ENCODE data around the gene KCNQ2.

KCNQ2 gene

DNA sequence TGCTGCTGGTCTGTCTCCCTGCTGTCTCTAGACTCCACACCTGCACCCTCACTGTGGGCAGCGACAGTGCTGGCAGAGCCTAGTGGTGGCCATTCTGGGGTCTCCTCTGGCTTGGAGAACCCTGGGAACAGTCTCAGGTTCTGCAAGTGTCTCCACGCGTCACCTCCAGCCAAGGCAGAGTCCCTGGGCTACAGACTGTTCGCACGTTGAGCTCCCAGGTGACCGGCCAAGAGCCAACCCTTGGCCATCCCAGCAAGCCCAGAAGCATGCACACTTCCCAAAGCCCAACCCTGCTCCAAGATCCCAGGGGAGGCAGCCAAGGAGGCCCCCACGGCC, 21.6 kb upstream of the KCNQ2 start:
- no peak for FAIRE-seq
- no peak for TF ChIP-seq POLR2A (IDR thresholded peaks at IDR 0.05; ENCODE audit: low read depth, low read length)
- TF ChIP-seq POLR2AphosphoS5 (IDR thresholded peaks at IDR 0.05; ENCODE audit: low read depth, low read length), result no peak
- TF ChIP-seq TAF1 (IDR thresholded peaks at IDR 0.05; ENCODE audit: borderline replicate concordance, low read depth, low read length), result no peak
- no peak for DNase-seq (ENCODE audit: insufficient read length)

DNA sequence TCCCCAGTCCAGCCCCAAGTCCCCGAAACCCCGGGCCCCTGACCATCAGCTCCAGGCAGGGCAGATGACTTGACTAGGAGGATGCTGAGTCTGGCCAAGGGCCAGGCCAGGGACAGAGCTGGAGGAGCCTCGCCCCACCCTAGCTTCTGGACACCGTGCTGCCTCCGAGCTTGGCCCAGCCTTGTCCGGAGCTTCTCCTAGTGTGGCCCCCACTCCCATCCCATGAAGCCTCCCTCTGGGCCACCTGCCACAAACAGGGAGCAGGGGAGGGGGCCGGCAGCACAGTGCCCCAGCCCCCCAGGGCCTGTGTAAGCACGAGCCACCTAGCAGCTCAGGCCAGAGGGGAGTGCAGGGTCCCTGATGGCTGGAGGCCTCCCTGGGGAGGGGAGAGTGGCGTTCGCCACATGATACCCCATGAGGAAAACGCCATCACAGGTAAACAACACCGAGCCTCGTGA, 21.1 kb upstream of the KCNQ2 start:
- TF ChIP-seq TAF1 (IDR thresholded peaks at IDR 0.05; ENCODE audit: borderline replicate concordance, low read depth, low read length) (no peak), POLR2AphosphoS5 (IDR thresholded peaks at IDR 0.05; ENCODE audit: low read depth, low read length) (no peak), POLR2A (IDR thresholded peaks at IDR 0.05; ENCODE audit: low read depth, low read length) (no peak)
- no peak for FAIRE-seq
- no peak for DNase-seq (ENCODE audit: insufficient read length)

DNA sequence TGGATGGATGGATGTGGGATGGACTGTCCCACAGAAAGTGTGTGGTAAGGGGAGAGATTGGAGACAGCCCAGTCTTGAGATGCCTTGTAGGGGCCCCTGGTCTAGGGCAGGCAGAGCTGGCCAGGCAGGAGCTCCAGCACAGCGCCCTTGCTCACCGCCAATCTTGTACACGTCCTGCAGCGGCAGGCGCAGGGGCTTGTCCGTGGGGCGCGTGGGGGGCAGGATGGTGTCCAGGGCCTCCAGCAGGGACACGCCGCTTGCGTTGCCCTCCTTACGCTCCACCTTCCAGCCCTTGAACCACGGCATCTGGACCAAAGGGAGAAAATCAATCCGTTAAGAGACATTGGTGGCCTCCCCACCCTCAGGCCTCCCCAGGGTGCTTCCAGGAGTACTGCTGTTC, 20.5 kb upstream of the KCNQ2 start:
- FAIRE-seq (no peak), DNase-seq (ENCODE audit: insufficient read length) (no peak)

DNA sequence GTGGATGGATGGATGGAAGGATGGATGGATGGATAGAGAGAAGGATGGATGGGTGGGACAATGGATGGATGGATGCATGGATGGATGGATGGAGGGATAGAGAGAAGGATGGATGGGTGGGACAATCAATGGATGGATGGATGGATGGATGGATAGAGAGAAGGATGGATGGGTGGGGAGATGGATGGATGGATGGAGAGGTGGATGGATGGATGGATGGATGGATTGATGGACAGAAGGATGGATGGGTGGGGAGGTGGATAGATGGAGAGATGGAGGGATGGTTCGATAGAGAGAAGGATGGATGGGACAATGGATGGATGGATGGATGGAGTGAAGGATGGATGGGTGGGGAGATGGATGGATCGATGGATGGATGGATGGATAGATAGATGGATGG, 20.1 kb upstream of the KCNQ2 start:
- DNase-seq (ENCODE audit: insufficient read length) (no peak), FAIRE-seq (no peak)
- no peak for TF ChIP-seq TAF1 (IDR thresholded peaks at IDR 0.05; ENCODE audit: borderline replicate concordance, low read depth, low read length)
- no peak for TF ChIP-seq POLR2A (IDR thresholded peaks at IDR 0.05; ENCODE audit: low read depth, low read length)
- TF ChIP-seq POLR2AphosphoS5 (IDR thresholded peaks at IDR 0.05; ENCODE audit: low read depth, low read length), result no peak

More for the DNA sequence above, 20.5 kb upstream of the KCNQ2 start:
- TF ChIP-seq TAF1 (IDR thresholded peaks at IDR 0.05; ENCODE audit: borderline replicate concordance, low read depth, low read length), result no peak
- TF ChIP-seq POLR2AphosphoS5 (IDR thresholded peaks at IDR 0.05; ENCODE audit: low read depth, low read length), result no peak
- no peak for TF ChIP-seq POLR2A (IDR thresholded peaks at IDR 0.05; ENCODE audit: low read depth, low read length)

DNA sequence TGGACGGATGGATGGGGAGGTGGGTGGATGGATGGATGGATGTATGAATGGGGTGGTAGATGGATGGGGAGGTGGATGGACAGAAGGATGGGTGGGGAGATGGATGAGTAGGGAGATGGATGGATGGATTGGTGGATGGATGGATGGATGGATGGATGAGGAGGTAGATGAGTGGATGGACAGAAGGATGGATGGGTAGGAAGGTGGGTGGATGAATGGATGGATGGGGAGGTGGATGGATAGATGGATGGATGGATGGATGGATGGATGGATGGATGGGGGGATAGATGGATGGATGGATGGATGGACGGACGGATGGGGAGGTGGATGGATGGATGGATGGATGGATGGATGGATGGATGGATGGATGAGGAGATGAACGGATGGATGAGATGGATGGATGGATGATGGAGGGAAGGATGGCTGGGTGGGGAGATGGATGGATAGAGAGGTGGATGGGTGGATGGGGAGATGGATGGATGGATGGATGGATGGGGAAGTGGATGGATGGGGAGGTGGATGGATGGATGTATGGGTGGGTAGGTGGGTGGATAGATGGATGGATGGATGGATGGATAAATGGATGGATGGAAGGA, 19.3 kb upstream of the KCNQ2 start:
- DNase-seq (ENCODE audit: insufficient read length) (no peak), FAIRE-seq (no peak)
- TF ChIP-seq TAF1 (IDR thresholded peaks at IDR 0.05; ENCODE audit: borderline replicate concordance, low read depth, low read length) (no peak), POLR2AphosphoS5 (IDR thresholded peaks at IDR 0.05; ENCODE audit: low read depth, low read length) (no peak), POLR2A (IDR thresholded peaks at IDR 0.05; ENCODE audit: low read depth, low read length) (no peak)

DNA sequence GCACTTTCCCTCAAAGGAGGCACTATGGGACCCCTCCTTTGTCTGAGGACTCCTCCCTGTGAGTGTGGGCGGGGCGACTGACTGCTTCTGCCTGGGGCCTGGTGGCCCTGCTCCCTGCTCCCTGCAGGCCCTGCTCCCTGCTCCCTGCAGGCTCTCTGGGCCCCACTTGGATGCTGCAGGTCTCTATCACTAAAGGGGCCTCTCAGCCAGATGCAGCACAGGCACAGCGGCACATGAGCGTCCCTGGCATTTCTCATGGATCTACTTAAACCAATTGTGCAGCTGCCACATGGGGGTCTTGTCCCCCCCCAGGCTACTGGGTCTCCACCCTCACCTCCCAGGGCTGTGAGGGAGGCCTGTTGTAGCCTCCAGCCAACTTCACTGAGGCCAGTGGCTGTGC, 18.6 kb upstream of the KCNQ2 start:
- DNase-seq (ENCODE audit: insufficient read length), result no peak
- TF ChIP-seq POLR2AphosphoS5 (IDR thresholded peaks at IDR 0.05; ENCODE audit: low read depth, low read length), result no peak
- no peak for FAIRE-seq

DNA sequence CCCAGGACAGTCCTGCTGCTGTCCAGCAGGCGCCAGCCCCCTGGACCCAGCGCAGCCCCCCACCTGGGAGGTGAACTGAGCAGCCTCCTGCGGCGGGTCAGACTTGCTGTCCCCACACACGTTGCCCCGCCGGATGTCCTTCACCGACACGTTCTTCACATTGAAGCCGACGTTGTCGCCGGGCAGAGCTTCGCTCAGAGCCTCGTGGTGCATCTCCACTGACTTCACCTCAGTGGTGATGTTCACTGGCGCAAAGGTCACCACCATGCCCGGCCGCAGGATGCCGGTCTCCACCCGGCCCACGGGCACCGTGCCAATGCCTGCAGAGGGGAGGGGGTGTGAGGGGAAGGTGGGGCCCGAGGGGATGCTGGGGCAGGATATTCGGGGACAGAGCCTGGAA, 18.0 kb upstream of the KCNQ2 start:
- FAIRE-seq (no peak), DNase-seq (ENCODE audit: insufficient read length) (no peak)
- TF ChIP-seq POLR2A (IDR thresholded peaks at IDR 0.05; ENCODE audit: low read depth, low read length) (no peak), TAF1 (IDR thresholded peaks at IDR 0.05; ENCODE audit: borderline replicate concordance, low read depth, low read length) (no peak), POLR2AphosphoS5 (IDR thresholded peaks at IDR 0.05; ENCODE audit: low read depth, low read length) (no peak)

DNA sequence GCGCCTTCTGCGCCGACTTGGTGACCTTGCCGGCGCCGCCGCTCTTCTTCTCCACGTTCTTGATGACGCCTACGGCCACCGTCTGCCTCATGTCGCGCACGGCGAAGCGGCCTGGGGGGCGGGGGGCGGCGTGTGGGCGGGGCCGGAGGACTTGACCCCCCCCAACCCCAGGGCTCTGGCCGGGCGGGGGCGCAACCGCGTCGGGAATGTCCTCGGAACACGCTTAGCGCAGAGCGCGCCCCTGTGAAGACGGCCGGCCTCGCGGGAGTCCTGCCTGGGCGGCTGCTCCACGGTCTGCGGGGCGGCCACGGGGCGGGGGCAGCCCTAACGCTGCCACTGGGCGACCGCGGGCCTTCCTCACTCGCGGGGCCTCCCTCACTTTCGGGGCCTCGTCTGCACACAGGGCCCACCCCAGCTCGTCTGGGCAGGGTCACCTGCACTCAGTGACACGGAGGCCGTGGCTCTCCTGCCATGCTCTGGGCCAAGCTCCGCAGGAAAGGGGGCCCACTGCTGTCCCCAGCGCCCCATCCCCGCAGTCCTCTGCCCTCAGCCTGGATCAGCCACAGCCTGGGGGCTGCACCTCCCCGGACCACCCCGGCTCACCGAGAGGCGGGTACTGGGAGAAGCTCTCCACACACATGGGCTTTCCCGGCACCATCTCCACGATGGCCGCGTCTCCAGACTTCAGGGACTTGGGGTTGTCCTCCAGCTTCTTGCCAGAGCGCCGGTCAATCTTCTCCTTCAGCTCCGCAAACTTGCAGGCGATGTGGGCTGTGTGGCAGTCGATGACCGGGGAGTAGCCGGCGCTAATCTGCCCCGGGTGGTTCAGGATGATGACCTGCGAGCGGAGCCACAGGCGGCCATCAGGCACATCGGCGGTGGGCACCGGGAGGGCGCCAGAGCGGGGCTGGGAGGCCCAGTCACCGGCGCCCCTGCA, 16.1 kb upstream of the KCNQ2 start:
- no peak for TF ChIP-seq POLR2AphosphoS5 (IDR thresholded peaks at IDR 0.05; ENCODE audit: low read depth, low read length)
- TF ChIP-seq POLR2A (IDR thresholded peaks at IDR 0.05; ENCODE audit: low read depth, low read length), result no peak
- TF ChIP-seq TAF1 (IDR thresholded peaks at IDR 0.05; ENCODE audit: borderline replicate concordance, low read depth, low read length), result no peak
- DNase-seq (ENCODE audit: insufficient read length) (no peak), FAIRE-seq (no peak)

DNA sequence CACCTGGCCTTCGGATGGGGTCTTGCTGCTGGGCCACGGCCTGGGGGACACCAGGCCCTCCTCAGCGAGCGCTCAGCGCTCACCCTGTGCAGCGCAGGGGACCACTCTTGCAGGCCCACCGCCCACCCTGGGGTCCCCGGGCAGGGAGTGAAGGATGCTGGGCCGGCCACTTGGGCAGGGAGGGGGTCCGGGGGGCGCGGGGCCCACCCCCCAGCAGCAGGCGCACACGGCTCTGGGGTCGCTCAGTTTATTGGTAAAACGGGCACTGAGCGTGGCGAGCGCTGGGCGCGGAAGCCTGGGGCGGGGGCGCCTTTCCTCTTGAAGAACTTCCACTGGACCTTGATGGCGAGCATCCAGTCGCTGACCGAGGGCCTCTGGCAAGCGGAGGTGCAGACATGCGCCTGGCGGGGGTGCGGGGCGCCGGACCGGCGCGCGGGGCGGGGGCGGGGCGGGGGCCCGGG, 15.4 kb upstream of the KCNQ2 start:
- FAIRE-seq (no peak), DNase-seq (ENCODE audit: insufficient read length) (no peak)
- TF ChIP-seq TAF1 (IDR thresholded peaks at IDR 0.05; ENCODE audit: borderline replicate concordance, low read depth, low read length) (no peak), POLR2A (IDR thresholded peaks at IDR 0.05; ENCODE audit: low read depth, low read length) (no peak), POLR2AphosphoS5 (IDR thresholded peaks at IDR 0.05; ENCODE audit: low read depth, low read length) (no peak)

DNA sequence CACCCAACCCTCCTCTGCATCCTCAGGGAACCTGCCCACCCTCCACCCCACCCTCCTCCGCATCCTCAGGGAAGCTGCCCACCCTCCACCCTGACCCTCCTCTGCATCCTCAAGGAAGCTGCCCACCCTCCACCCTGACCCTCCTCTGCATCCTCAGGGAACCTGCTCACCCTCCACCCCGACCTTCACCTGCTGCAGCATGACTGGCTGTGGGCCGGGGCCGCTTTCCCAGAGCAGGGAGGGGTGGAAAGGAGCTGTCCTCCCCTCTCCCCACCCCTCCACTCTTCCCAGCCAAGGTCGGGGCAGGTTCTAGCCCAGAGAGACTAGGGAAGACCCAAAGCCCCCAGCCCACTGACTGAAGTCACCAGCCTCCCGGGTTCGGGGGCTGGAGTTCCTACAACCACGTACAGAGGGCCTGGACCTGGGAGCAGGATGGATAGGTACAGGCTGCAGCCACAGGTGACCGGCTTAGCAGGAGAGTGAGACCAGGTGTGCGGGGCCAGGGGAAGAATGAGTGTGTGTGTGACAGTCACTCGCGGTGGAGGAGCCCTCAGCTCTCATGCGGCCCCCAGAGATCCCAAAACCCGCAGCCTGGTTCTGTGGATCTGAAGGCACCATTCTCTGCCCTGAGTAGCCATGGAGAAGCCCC, 14.8 kb upstream of the KCNQ2 start:
- FAIRE-seq, result no peak
- no peak for TF ChIP-seq POLR2A (IDR thresholded peaks at IDR 0.05; ENCODE audit: low read depth, low read length)
- TF ChIP-seq TAF1 (IDR thresholded peaks at IDR 0.05; ENCODE audit: borderline replicate concordance, low read depth, low read length), result no peak

DNA sequence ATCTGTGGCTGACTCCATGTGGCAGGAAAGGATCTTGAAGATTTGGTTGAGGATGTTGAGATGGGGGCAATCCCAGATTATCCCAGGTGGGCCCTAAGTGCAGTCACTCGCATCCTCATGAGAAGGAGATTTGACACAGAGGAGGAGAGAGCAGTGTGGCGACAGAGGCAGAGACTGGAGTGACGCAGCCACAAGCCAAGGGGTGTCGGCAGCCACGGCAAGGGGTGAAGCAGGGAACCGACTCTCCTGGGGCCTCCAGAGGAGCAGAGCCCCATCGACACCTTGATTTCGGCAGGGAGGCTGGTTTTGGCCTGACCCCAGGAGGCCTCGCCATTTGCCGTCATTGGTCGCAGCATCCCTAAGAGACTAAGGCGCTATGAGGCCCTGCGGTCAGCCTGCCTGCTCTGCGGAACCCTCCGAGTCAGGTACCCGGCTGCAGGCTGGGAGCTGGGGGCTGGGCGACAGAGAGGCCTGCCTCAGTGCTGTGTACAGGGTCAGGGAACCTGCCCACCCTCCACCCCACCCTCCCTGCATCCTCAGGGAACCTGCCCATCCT, 13.9 kb upstream of the KCNQ2 start:
- FAIRE-seq (no peak), DNase-seq (ENCODE audit: insufficient read length) (no peak)
- TF ChIP-seq TAF1 (IDR thresholded peaks at IDR 0.05; ENCODE audit: borderline replicate concordance, low read depth, low read length), result no peak

More for the DNA sequence above, 14.8 kb upstream of the KCNQ2 start:
- no peak for DNase-seq (ENCODE audit: insufficient read length)
